Endothelial cell of hepatic sinusoid (primary cell): ENCODE data around the gene ABCD3.
"Not testable (repeated sequence)": the region's sequence is repeated elsewhere in the genome, so short reads cannot be mapped to it uniquely, and the experiment has no call there.

Source experiments
- in situ Hi-C: cut with HindIII; loops from 2 replicates; pipeline ENCODE4 v1.10.0; 2017; ENCODE audit warnings: low sequenced_read_pairs

ABCD3 gene

DNA sequence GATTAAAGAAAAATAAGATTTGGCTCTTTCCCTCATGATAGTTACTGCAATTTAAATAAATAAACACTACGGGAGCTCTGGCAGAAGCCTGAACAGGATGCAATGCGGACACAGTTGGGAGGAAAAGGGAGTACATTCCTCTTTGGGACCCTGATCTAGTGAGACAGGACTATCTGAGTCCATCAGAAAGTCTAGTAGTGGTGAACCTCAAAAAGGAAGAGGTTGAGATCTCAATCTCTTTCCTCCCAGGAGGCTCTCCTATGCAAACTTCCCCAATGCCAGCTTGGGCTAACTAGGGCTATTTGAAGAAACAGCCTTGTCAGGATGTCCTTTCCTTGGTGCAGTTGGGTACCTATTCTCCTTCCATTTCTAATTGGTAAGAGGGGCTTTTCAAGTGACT is 4.9 kb upstream of the ABCD3 start:
- in situ Hi-C loops: no loop called here

DNA sequence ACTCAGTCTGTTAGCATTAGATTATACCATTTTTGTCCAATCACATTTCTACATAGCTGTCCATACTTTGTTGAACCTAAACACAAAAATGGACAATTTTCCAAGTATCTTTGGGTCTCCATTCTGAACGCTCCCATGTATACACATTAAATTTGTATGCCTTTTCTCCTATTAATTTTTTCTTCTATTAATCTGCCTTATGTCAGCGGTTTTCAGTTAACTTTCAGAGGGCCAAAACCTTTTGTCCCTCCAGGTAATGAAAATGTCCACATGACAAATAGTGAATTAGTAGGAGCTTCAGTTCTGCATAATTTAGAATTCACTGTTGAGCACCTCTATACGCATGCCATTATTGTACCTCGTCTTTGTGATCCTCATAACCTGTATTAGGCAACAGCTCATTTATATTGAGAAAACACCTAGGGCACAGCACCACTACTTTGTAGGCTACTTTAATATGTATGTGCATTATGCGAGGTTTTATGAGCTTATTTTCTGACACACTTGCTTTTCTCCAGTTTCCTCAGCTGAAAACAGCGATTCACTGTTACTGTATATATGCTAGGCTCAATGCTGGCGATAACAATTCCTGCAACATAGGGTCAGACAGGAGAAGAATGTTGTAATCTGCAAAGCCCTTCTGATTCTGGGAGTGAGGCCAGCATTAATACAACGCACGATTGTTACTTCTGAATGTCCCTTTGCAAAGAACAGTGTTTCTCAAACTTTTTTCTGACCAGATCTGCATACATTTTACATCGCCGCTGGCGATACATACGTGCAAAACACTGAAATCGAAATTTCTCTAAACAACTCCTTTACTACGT is 1.1 kb upstream of the ABCD3 start:
- in situ Hi-C loops: no loop called here

DNA sequence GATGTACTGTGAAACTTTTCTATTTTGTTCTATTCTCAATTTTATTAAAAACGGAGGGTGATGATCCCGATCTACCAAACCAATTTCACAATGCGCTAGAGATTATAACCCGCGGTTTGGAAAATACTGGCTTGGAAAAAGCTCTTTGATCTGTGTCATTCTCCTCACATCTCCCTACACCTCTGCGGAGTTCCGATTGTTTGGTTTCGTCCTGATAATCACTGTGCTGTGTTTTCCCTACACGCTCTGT is 536 bp upstream of the ABCD3 start:
- in situ Hi-C loops: no loop called here

- in situ Hi-C loops: no loop called here
Observed at GRCh38 chr1:94418664-94419655, 771 bp downstream of the ABCD3 start.

DNA sequence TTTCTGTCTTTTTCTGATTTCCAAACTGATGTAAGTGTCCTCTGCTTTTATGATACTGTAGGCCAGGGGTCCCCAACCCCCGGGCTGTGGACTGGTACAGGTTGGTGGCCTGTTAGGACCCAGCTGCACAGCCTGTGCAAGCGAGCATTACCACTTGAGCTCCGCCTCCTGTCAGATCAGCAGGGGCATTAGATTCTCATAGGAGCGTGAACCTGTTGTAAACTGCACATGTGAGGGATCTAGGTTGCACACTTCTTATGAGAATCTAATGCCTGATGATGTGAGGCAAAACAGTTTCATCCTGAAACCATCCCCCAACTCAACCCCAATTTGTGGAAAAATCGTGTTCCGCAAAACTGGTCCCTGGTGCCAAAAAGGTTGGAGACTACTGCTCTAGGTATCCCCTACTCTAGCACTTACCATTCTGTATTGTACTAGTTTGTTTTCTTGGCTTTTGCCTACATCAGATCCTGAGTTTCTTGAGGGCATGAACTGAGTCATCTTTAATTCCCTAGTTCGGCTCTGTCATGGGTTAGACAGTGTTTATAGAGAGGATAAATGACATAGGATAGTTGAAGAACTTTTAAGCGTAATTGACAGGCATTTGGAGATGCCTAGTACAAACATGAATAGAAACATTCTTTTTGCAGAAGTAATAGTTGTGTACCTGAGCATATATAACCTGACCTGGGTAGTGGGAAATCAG is 4.1 kb downstream of the ABCD3 start:
- in situ Hi-C loops: no loop called here

DNA sequence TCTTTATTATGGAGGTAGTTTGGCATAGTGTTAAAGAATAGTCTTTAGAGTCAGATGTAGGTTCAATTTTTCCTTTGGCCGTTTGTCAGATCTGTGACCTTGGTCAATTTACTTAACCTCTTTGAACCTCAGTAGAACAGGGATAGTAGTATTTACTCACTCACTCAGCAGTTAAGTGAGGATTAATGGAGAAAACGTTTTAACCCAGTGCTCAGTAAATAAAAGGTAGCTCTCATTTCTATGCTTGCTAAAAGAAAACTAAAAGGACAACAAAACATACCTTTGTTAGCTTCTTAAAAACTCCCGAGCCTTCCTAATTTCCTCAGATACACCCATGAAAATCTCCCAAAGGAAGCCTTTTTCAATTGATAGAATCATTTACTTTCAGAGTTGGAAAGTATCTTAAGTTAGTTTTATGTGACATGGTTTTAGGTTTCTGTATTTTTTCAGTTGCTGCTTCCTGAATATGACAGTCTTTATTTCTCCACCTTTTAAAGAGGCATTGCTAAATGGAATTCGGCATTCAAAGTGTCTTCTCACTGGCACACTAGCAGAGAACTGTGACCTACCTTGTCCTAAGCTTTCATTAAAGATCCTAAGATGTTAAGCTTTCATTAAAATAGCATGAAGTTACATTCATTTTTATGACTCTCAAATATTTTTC is 7.8 kb downstream of the ABCD3 start:
- in situ Hi-C loops: no loop called here

DNA sequence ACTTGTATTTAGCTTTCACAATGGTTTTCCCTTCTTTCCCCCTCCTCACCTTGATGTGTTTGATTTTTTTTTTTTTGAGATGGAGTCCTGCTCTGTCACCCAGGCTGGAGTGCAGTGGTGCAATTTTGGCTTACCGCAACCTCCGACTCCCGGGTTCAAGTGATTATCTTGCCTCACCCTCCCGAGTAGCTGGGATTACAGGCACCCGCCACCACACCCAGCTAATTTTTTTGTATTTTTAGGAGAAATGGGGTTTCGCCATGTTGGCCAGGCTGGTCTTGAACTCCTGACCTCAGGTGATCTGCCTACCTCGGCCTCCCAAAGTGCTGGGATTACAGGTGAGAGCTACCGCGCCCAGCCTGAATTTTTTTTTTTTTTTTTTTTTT is 8.3 kb downstream of the ABCD3 start:
- in situ Hi-C loops: not testable (repeated sequence)

GRCh38 chr1:94428441-94428840 is 10.3 kb downstream of the ABCD3 start:
- in situ Hi-C loops: no loop called here

DNA sequence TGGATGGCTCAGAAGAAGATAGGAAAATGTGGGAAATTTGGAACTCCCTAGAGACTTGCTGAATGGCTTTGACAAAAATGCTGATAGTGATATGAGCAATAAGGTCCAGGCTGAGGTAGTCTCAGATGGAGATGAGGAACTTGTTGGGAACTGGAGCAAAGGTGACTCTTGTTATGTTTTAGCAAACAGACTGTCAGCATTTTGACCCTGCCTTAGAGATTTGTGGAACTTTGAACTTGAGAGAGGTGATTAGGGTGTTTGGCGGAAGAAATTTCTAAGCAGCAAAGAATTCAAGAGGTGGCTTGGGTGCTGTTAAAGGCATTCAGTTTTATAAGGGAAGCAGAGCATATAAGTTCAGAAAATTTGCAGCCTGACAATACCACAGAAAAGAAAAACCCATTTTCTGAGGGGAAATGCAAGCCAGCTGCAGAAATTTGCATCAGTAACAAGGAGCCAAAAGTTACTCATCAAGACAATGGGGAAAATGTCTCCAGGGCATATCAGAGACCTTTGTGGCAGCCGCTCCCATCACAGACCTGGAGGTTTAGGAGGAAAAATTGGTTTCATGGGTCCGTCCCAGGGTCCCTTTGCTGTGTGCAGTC is 10.8 kb downstream of the ABCD3 start:
- in situ Hi-C loops: not testable (repeated sequence)

- in situ Hi-C loops: not testable (repeated sequence)
Observed at GRCh38 chr1:94430066-94430465, 11.9 kb downstream of the ABCD3 start.

- in situ Hi-C loops: no loop called here
Observed at GRCh38 chr1:94433866-94434265, 15.7 kb downstream of the ABCD3 start.

DNA sequence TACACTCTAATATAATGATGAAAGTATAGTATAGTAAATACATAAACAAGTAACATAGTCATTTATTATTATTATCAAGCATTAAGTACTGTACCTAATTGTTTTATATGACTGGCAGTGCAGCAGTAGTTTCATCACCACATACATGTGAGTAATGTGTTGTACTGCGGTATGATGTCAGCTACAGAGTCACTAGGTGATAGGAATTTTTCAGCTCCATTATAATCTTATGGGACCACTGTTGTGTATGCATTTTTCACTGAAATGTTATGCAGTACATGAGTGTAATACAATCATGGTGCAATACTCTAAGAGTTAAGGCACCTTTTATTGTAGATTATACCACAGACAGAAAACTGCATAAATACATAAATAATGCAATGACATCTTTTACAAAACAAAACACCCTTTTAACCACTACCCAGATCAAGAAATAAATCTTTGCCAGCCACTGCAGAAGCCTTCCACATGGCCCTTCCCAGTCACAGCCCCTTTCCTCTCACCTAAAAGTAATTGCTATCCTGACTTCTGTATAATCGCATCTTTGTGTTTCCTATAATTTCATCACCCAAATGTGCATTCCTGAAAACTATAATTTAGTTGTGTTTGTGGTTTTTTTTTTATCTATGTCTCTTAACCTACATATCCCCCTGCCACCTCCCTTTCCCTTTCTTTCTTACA is 16.3 kb downstream of the ABCD3 start:
- in situ Hi-C loops: no loop called here

DNA sequence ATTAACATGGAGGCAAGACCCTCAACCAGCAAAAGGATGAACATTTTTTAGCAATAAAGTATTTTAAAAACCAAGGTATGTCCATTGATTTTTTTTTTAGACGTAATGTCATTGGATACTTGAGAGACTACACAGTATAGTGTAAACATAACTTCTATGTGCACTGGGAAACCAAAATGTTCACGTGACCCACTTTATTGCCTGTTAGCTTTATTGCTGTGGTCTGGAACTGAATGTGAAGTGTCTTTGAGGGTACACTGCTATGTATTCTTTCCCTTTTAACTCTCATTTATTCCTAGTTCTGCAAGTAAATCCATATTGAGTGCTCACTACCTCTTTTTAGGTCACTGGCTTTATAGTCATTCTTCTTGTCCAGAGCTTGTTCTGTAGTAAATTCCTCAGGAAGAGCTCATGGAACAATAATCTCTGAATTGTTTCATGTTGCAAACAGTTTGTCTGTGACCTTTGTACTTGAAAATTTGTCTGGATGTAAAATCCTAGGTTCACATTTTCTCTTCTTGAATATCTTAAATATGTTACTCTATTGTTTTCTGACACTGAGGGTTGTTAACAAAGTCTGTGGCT is 20.6 kb downstream of the ABCD3 start:
- in situ Hi-C loops: no loop called here

DNA sequence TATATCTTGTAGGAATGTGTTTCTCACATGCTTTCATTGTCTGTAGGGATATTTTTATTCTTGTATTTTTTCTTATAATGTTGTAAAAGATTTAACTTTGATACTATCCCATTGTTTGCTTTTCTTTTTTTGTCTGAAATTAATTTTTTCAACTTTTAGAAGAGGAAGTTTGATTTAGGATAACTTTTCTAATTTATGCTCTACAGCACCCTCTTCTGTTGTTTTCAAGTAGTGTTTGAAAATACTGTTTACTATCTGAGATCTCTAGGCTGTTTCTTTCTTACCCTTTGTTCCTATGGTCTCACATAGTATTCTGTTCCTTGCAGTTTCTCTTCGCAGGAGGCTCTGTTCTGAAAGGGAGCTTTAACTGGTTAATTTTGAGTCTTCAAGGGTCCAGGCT is 21.9 kb downstream of the ABCD3 start:
- in situ Hi-C loops: no loop called here

GRCh38 chr1:94443067-94443466 is 24.9 kb downstream of the ABCD3 start:
- in situ Hi-C loops: not testable (repeated sequence)

GRCh38 chr1:94444819-94445218 is 26.6 kb downstream of the ABCD3 start:
- in situ Hi-C loops: not testable (repeated sequence)

GRCh38 chr1:94445733-94446132 is 27.5 kb downstream of the ABCD3 start:
- in situ Hi-C loops: not testable (repeated sequence)

- in situ Hi-C loops: not testable (repeated sequence)
Observed at GRCh38 chr1:94446177-94446576, 28.0 kb downstream of the ABCD3 start.

GRCh38 chr1:94448741-94449140 is 30.6 kb downstream of the ABCD3 start:
- in situ Hi-C loops: not testable (repeated sequence)

GRCh38 chr1:94456736-94457135 is 38.5 kb downstream of the ABCD3 start:
- in situ Hi-C loops: loop anchor here (10.0 kb wide), 1 partner anchor 102 kb away; no protein-coding TSS in a partner anchor
